Measurements from ENCODE around the gene FAAP20. TPM values are rescaled to one million over a fixed set of nuclear protein-coding genes. Genes with fewer than 3 reads are reported as not detected.

FAAP20 gene
- total and polyA plus RNA-seq, 2 of the 8 experiments (the other 6 are each of a cell fraction or from before 2014, with no cell fraction given): 58.4 to 99.8 TPM

GRCh38 chr1:2169200-2169836 lies 25.3 kb downstream of the FAAP20 start (continued):
- no peak for TF ChIP-seq CHD7 (IDR thresholded peaks at IDR 0.05; ENCODE audit: insufficient replicate concordance, low read length)

All from H1 (cell line).